ENCODE results near the gene TMEM131L. TPM values are rescaled to one million over a fixed set of nuclear protein-coding genes. Genes with fewer than 3 reads are reported as not detected.
A peak's percentile ranks its signal among the peaks of the same experiment; 100 is the strongest.
"Not testable (repeated sequence)": the region's sequence is repeated elsewhere in the genome, so short reads cannot be mapped to it uniquely, and the experiment has no call there.

TMEM131L gene
- polyA plus RNA-seq (2013, experiment 1 of 2), result 16.9 TPM
- polyA plus RNA-seq (2013, experiment 2 of 2), result 17.2 TPM

GRCh38 chr4:153466081-153466948 lies at the start of gene TMEM131L:
Gene TMEM131L, plus strand, starts transcription at chr4:153466360. Its CDS starts 38 bp downstream, at chr4:153466398.
- H3K9ac ChIP-seq (ENCODE audit: low read length), result peak within 1 kb of the TSS; percentile 90
- H3K27ac ChIP-seq (ENCODE audit: low read depth, low read length), result peak within 1 kb of the TSS; percentile 68
- H3K4me3 ChIP-seq (ENCODE audit: low read length), result peak within 1 kb of the TSS; percentile 88
- no peak within 1 kb of the TSS for H2AK5ac ChIP-seq (ENCODE audit: low read length)
- peak within 1 kb of the TSS; percentile 64 for H2BK5ac ChIP-seq (ENCODE audit: low read length)
- WGBS (ENCODE audit: extremely low coverage, insufficient coverage, low lambda C conversion rate), result no CpG with 5 or more reads among the region's 103 CpGs
- peaks cover 4% of the 10 kb centered on the region for H3K4me1 ChIP-seq (ENCODE audit: control insufficient read depth, low read depth, low read length)
- no peak within 1 kb of the TSS for H2BK120ac ChIP-seq (ENCODE audit: low read depth, low read length)
- no peak within 1 kb of the TSS for H2BK15ac ChIP-seq (replicated peaks; ENCODE audit: low read depth)
- peak within 1 kb of the TSS; percentile 95 for H3K23ac ChIP-seq (ENCODE audit: low read length)
- no peak within 1 kb of the TSS for H4K5ac ChIP-seq (ENCODE audit: low read length)
- peak; percentile 91 for DNase-seq
- no peak within 1 kb of the TSS for H3K4ac ChIP-seq (ENCODE audit: low read depth, low read length)
- peaks cover 14% of the 10 kb centered on the region for H3K79me2 ChIP-seq (ENCODE audit: control insufficient read depth, insufficient read depth, low read length)
- H3K79me1 ChIP-seq (ENCODE audit: low read length), result peaks cover 7% of the 10 kb centered on the region
- peak within 1 kb of the TSS; percentile 97 for H3K4me2 ChIP-seq (ENCODE audit: low read length)
- H4K8ac ChIP-seq (ENCODE audit: low read depth, low read length), result no peak within 1 kb of the TSS
- H3K18ac ChIP-seq (ENCODE audit: low read length), result peak within 1 kb of the TSS; percentile 86
- no peaks in the 10 kb centered on the region for H3K27me3 ChIP-seq (ENCODE audit: insufficient read depth, low read length, poor library complexity)
- H3K56ac ChIP-seq (ENCODE audit: low read length), result peak within 1 kb of the TSS; percentile 96
- H3K36me3 ChIP-seq (ENCODE audit: control insufficient read depth, insufficient read depth, low read length), result no peaks in the 10 kb centered on the region

GRCh38 chr4:153416456-153416855 lies 49.7 kb upstream of the TMEM131L start:
- H3K4me3 ChIP-seq (ENCODE audit: low read length); H3K9ac ChIP-seq (ENCODE audit: low read length); H3K27me3 ChIP-seq (ENCODE audit: insufficient read depth, low read length, poor library complexity); H4K8ac ChIP-seq (ENCODE audit: low read depth, low read length); H4K5ac ChIP-seq (ENCODE audit: low read length); H2AK5ac ChIP-seq (ENCODE audit: low read length); H3K18ac ChIP-seq (ENCODE audit: low read length); H3K4ac ChIP-seq (ENCODE audit: low read depth, low read length); H3K4me1 ChIP-seq (ENCODE audit: control insufficient read depth, low read depth, low read length); H3K27ac ChIP-seq (ENCODE audit: low read depth, low read length); H3K56ac ChIP-seq (ENCODE audit: low read length); DNase-seq; H3K79me2 ChIP-seq (ENCODE audit: control insufficient read depth, insufficient read depth, low read length); H2BK15ac ChIP-seq (replicated peaks; ENCODE audit: low read depth); H3K79me1 ChIP-seq (ENCODE audit: low read length); H3K23ac ChIP-seq (ENCODE audit: low read length); H2BK120ac ChIP-seq (ENCODE audit: low read depth, low read length); H3K4me2 ChIP-seq (ENCODE audit: low read length); H2BK5ac ChIP-seq (ENCODE audit: low read length); H3K36me3 ChIP-seq (ENCODE audit: control insufficient read depth, insufficient read depth, low read length): not testable (repeated sequence)
- no CpG with 5 or more reads among the region's 8 CpGs for WGBS (ENCODE audit: extremely low coverage, insufficient coverage, low lambda C conversion rate)

GRCh38 chr4:153418121-153418520 lies 48.0 kb upstream of the TMEM131L start:
- H2BK15ac ChIP-seq (replicated peaks; ENCODE audit: low read depth), result no peak overlapping the region
- no peak overlapping the region for H3K18ac ChIP-seq (ENCODE audit: low read length)
- H3K4me1 ChIP-seq (ENCODE audit: control insufficient read depth, low read depth, low read length), result no peaks in the 10 kb centered on the region
- no peak overlapping the region for H2BK120ac ChIP-seq (ENCODE audit: low read depth, low read length)
- WGBS (ENCODE audit: extremely low coverage, insufficient coverage, low lambda C conversion rate), result no CpG with 5 or more reads among the region's 7 CpGs
- H3K79me2 ChIP-seq (ENCODE audit: control insufficient read depth, insufficient read depth, low read length), result no peaks in the 10 kb centered on the region
- no peak overlapping the region for H2BK5ac ChIP-seq (ENCODE audit: low read length)
- H3K4me2 ChIP-seq (ENCODE audit: low read length), result no peak overlapping the region
- H3K79me1 ChIP-seq (ENCODE audit: low read length), result no peaks in the 10 kb centered on the region
- H3K36me3 ChIP-seq (ENCODE audit: control insufficient read depth, insufficient read depth, low read length), result no peaks in the 10 kb centered on the region
- H3K56ac ChIP-seq (ENCODE audit: low read length), result no peak overlapping the region
- H2AK5ac ChIP-seq (ENCODE audit: low read length), result no peak overlapping the region
- no peak overlapping the region for H4K8ac ChIP-seq (ENCODE audit: low read depth, low read length)
- H3K4ac ChIP-seq (ENCODE audit: low read depth, low read length), result no peak overlapping the region
- no peak overlapping the region for H3K9ac ChIP-seq (ENCODE audit: low read length)
- H3K23ac ChIP-seq (ENCODE audit: low read length), result no peak overlapping the region
- H3K27ac ChIP-seq (ENCODE audit: low read depth, low read length), result no peak overlapping the region
- no peak overlapping the region for H4K5ac ChIP-seq (ENCODE audit: low read length)
- peak; percentile 7 for DNase-seq
- H3K27me3 ChIP-seq (ENCODE audit: insufficient read depth, low read length, poor library complexity), result no peaks in the 10 kb centered on the region
- H3K4me3 ChIP-seq (ENCODE audit: low read length), result no peak overlapping the region

GRCh38 chr4:153418558-153418957 lies 47.6 kb upstream of the TMEM131L start:
- peak; percentile 74 for DNase-seq
- Histone ChIP-seq H2BK15ac (replicated peaks; ENCODE audit: low read depth) (no peak overlapping the region), H3K9ac (ENCODE audit: low read length) (no peak overlapping the region), H3K4me2 (ENCODE audit: low read length) (no peak overlapping the region), H3K79me2 (ENCODE audit: control insufficient read depth, insufficient read depth, low read length) (no peaks in the 10 kb centered on the region), H3K27ac (ENCODE audit: low read depth, low read length) (no peak overlapping the region), H4K8ac (ENCODE audit: low read depth, low read length) (no peak overlapping the region), H3K4me3 (ENCODE audit: low read length) (no peak overlapping the region), H3K4ac (ENCODE audit: low read depth, low read length) (no peak overlapping the region), H3K27me3 (ENCODE audit: insufficient read depth, low read length, poor library complexity) (no peaks in the 10 kb centered on the region), H3K36me3 (ENCODE audit: control insufficient read depth, insufficient read depth, low read length) (no peaks in the 10 kb centered on the region), H4K5ac (ENCODE audit: low read length) (no peak overlapping the region), H3K23ac (ENCODE audit: low read length) (no peak overlapping the region), H3K18ac (ENCODE audit: low read length) (no peak overlapping the region), H2BK120ac (ENCODE audit: low read depth, low read length) (no peak overlapping the region), H2BK5ac (ENCODE audit: low read length) (no peak overlapping the region), H3K79me1 (ENCODE audit: low read length) (no peaks in the 10 kb centered on the region), H3K56ac (ENCODE audit: low read length) (no peak overlapping the region), H3K4me1 (ENCODE audit: control insufficient read depth, low read depth, low read length) (no peaks in the 10 kb centered on the region), H2AK5ac (ENCODE audit: low read length) (no peak overlapping the region)
- WGBS (ENCODE audit: extremely low coverage, insufficient coverage, low lambda C conversion rate), result no CpG with 5 or more reads among the region's 3 CpGs

- no peak overlapping the region for H3K4ac ChIP-seq (ENCODE audit: low read depth, low read length)
- H2BK15ac ChIP-seq (replicated peaks; ENCODE audit: low read depth), result no peak overlapping the region
- WGBS (ENCODE audit: extremely low coverage, insufficient coverage, low lambda C conversion rate), result no CpG with 5 or more reads among the region's 5 CpGs
- H2BK5ac ChIP-seq (ENCODE audit: low read length), result no peak overlapping the region
- no peaks in the 10 kb centered on the region for H3K79me2 ChIP-seq (ENCODE audit: control insufficient read depth, insufficient read depth, low read length)
- no peak overlapping the region for H2BK120ac ChIP-seq (ENCODE audit: low read depth, low read length)
- no peak overlapping the region for H3K23ac ChIP-seq (ENCODE audit: low read length)
- no peaks in the 10 kb centered on the region for H3K79me1 ChIP-seq (ENCODE audit: low read length)
- no peak overlapping the region for H3K27ac ChIP-seq (ENCODE audit: low read depth, low read length)
- no peak for DNase-seq
- no peak overlapping the region for H3K56ac ChIP-seq (ENCODE audit: low read length)
- no peak overlapping the region for H3K4me2 ChIP-seq (ENCODE audit: low read length)
- no peak overlapping the region for H3K4me3 ChIP-seq (ENCODE audit: low read length)
- no peak overlapping the region for H2AK5ac ChIP-seq (ENCODE audit: low read length)
- no peaks in the 10 kb centered on the region for H3K27me3 ChIP-seq (ENCODE audit: insufficient read depth, low read length, poor library complexity)
- H3K9ac ChIP-seq (ENCODE audit: low read length), result no peak overlapping the region
- no peak overlapping the region for H3K18ac ChIP-seq (ENCODE audit: low read length)
- no peak overlapping the region for H4K5ac ChIP-seq (ENCODE audit: low read length)
- H3K36me3 ChIP-seq (ENCODE audit: control insufficient read depth, insufficient read depth, low read length), result no peaks in the 10 kb centered on the region
- H4K8ac ChIP-seq (ENCODE audit: low read depth, low read length), result no peak overlapping the region
- H3K4me1 ChIP-seq (ENCODE audit: control insufficient read depth, low read depth, low read length), result no peaks in the 10 kb centered on the region
Measured at GRCh38 chr4:153419029-153419428, 47.1 kb upstream of the TMEM131L start.

Measured in mesendoderm (in vitro differentiated cells).